ENCODE results near the gene ZNF76.
A peak's percentile ranks its signal among the peaks of the same experiment; 100 is the strongest.
"Not testable (repeated sequence)": the region's sequence is repeated elsewhere in the genome, so short reads cannot be mapped to it uniquely, and the experiment has no call there.

The ZNF76 gene

GRCh38 chr6:35305117-35305516, 45.6 kb downstream of the ZNF76 start:
- no peak for DNase-seq

GRCh38 chr6:35307138-35307537, 47.6 kb downstream of the ZNF76 start:
- DNase-seq = not testable (repeated sequence)

GRCh38 chr6:35308543-35308942, 49.0 kb downstream of the ZNF76 start:
- not testable (repeated sequence) for DNase-seq

GRCh38 chr6:35309611-35310264, 50.2 kb downstream of the ZNF76 start:
- no peak for DNase-seq

GRCh38 chr6:35310265-35310831, 50.8 kb downstream of the ZNF76 start:
- DNase-seq = no peak

- DNase-seq = peak; percentile 44
Measured at GRCh38 chr6:35311390-35312075, 52.0 kb downstream of the ZNF76 start.

GRCh38 chr6:35312076-35312800, 52.7 kb downstream of the ZNF76 start:
- no peak for DNase-seq

- no peak for DNase-seq
Measured at GRCh38 chr6:35312807-35313206, 53.3 kb downstream of the ZNF76 start.

GRCh38 chr6:35317483-35318195, 58.1 kb downstream of the ZNF76 start:
- no peak for DNase-seq

GRCh38 chr6:35318196-35319171, 58.9 kb downstream of the ZNF76 start:
- DNase-seq = no peak

GRCh38 chr6:35319346-35320030, 60.0 kb downstream of the ZNF76 start:
- no peak for DNase-seq

GRCh38 chr6:35320031-35320410, 60.5 kb downstream of the ZNF76 start:
- DNase-seq = no peak

- DNase-seq = no peak
Measured at GRCh38 chr6:35321091-35321490, 61.6 kb downstream of the ZNF76 start.

- DNase-seq = peak; percentile 80
Measured at GRCh38 chr6:35327349-35328027, 68.0 kb downstream of the ZNF76 start.

GRCh38 chr6:35328108-35328723, 68.7 kb downstream of the ZNF76 start:
- DNase-seq = no peak

- not testable (repeated sequence) for DNase-seq
Measured at GRCh38 chr6:35328965-35329364, 69.4 kb downstream of the ZNF76 start.

- DNase-seq = no peak
Measured at GRCh38 chr6:35330541-35331119, 71.1 kb downstream of the ZNF76 start.

- peak; percentile 69 for DNase-seq
Measured at GRCh38 chr6:35332074-35332887, 72.7 kb downstream of the ZNF76 start.

GRCh38 chr6:35341557-35341956, 82.0 kb downstream of the ZNF76 start:
- DNase-seq = no peak
